ENCODE measurements around the gene VPS37B.

DNA sequence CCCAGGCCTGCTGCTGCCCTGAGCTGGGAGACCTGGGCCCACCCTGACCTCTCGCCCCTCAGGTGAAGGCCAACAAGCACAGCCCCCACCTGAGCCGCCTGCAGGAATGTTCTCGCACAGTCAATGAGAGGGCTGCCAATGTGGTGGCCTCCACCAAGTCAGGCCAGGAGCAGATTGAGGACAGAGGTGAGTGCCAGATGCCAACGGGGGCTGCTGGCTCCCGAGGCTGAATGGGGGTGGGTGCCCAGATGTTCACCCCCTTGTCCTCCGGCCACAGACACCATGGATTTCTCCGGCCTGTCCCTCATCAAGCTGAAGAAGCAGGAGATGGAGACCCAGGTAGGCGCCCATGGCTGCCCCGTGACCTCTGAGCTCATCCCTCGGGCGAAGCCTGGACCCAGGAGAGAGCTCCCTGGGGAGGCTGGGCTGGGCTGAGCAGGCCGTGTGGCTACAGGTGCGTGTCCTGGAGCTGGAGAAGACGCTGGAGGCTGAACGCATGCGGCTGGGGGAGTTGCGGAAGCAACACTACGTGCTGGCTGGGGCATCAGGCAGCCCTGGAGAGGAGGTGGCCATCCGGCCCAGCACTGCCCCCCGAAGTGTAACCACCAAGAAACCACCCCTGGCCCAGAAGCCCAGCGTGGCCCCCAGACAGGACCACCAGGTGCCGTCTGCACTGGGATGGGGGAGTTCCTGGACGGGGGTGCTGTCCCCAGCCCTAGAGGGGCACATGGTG, 34.9 kb downstream of the VPS37B start:
- TF ChIP-seq, protein P1, sequence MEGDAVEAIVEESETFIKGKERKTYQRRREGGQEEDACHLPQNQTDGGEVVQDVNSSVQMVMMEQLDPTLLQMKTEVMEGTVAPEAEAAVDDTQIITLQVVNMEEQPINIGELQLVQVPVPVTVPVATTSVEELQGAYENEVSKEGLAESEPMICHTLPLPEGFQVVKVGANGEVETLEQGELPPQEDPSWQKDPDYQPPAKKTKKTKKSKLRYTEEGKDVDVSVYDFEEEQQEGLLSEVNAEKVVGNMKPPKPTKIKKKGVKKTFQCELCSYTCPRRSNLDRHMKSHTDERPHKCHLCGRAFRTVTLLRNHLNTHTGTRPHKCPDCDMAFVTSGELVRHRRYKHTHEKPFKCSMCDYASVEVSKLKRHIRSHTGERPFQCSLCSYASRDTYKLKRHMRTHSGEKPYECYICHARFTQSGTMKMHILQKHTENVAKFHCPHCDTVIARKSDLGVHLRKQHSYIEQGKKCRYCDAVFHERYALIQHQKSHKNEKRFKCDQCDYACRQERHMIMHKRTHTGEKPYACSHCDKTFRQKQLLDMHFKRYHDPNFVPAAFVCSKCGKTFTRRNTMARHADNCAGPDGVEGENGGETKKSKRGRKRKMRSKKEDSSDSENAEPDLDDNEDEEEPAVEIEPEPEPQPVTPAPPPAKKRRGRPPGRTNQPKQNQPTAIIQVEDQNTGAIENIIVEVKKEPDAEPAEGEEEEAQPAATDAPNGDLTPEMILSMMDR (IDR thresholded peaks at IDR 0.05; ENCODE audit: insufficient read depth, low read length), result no peak
- TF ChIP-seq, protein P2, sequence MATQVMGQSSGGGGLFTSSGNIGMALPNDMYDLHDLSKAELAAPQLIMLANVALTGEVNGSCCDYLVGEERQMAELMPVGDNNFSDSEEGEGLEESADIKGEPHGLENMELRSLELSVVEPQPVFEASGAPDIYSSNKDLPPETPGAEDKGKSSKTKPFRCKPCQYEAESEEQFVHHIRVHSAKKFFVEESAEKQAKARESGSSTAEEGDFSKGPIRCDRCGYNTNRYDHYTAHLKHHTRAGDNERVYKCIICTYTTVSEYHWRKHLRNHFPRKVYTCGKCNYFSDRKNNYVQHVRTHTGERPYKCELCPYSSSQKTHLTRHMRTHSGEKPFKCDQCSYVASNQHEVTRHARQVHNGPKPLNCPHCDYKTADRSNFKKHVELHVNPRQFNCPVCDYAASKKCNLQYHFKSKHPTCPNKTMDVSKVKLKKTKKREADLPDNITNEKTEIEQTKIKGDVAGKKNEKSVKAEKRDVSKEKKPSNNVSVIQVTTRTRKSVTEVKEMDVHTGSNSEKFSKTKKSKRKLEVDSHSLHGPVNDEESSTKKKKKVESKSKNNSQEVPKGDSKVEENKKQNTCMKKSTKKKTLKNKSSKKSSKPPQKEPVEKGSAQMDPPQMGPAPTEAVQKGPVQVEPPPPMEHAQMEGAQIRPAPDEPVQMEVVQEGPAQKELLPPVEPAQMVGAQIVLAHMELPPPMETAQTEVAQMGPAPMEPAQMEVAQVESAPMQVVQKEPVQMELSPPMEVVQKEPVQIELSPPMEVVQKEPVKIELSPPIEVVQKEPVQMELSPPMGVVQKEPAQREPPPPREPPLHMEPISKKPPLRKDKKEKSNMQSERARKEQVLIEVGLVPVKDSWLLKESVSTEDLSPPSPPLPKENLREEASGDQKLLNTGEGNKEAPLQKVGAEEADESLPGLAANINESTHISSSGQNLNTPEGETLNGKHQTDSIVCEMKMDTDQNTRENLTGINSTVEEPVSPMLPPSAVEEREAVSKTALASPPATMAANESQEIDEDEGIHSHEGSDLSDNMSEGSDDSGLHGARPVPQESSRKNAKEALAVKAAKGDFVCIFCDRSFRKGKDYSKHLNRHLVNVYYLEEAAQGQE (IDR thresholded peaks at IDR 0.05; ENCODE audit: insufficient replicate concordance, low read depth), result no peak
- no peak for TF ChIP-seq POLR2AphosphoS5 (IDR thresholded peaks at IDR 0.05; ENCODE audit: low read depth)
- TF ChIP-seq SPI1 (IDR thresholded peaks at IDR 0.05; ENCODE audit: borderline replicate concordance, low read depth), result no peak
